ENCODE data around the gene FAM3A.
A peak's percentile ranks its signal among the peaks of the same experiment; 100 is the strongest.

The FAM3A gene

DNA sequence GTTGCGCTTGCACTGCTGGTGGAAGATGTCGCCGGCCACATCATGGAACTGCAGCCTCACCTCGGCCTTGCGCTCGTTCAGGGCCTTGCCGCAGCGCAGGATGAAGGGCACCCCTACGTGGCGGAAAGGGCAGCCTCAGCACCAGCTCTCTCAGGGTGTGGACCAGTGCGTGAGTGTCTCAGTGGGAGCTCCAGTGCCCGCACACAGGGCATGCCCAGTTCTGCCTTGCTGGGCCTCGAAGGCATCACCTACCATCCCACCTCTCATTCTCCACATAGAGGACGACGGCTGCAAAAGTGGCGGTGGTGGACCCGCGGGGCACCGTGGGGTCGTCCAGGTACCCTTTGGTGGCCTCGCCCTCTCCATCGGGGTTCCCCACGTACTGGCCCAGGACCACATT lies 16.7 kb upstream of the FAM3A start:
- no peak for DNase-seq

- DNase-seq = no peak
These were observed 15.6 kb upstream of the FAM3A start for GRCh38 chrX:154531626-154532025.

DNA sequence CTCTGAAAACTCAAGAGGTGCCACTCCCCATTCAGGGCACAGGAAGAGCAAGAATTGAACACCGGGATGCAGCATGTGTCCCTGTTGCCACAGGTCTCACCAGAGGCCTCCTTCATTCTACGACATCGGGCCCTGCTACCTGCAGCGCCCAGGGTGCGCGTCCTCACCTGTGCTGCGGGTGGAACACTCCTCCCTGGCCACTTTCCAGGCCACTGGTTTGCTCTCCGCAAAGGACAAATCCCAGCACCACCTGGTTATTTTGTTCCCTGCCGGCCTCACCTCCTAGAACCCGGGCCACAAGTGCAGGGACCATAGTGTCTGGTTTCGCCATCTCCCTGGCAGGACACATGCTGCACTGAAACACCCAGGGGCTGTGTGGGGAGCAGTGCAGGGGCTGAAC lies 14.3 kb upstream of the FAM3A start:
- DNase-seq = no peak

- no peak for DNase-seq
These were observed 13.2 kb upstream of the FAM3A start for GRCh38 chrX:154529206-154529612.

- peak; percentile 35 for DNase-seq
These were observed 11.1 kb upstream of the FAM3A start for GRCh38 chrX:154526901-154527675.

- DNase-seq = no peak
These were observed 9.8 kb upstream of the FAM3A start for GRCh38 chrX:154525606-154526490.

- DNase-seq = no peak
These were observed 3.4 kb upstream of the FAM3A start for GRCh38 chrX:154519389-154519788.

DNA sequence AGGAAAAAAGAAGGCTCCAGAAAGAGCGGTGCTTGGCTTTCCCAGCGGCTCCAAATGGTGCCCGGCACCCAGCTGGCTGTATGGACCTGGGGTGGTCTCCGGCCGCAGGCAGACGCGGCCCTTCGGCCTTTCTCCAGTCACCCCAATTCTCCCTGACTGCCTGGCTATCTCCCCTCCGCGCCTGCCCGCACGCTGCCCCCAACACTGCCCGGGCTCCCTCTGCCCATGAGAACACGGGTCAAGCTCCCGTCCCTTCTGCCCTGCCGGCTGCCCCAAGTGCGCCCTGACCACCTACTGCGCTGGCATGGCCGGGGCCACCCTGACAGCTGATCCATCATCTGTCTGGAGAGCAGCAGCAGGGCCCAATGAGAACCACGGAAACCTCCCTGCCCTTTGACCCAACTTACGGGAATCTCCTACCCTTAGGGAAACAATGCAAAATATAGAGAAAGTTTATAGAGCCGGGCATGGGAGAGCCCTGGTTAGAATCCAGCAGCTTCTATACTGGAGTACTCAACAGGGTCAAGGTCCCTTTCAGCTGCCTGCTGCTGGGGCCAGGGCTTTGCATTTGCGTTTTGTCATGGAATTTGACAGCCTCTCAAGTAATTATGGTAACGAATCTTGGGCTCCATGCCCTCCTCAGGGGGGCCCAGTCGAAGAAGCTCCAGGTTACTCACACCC lies 1.2 kb upstream of the FAM3A start:
- no peak for DNase-seq

- no peak for DNase-seq
These were observed 646 bp upstream of the FAM3A start for GRCh38 chrX:154516656-154517100.

DNA sequence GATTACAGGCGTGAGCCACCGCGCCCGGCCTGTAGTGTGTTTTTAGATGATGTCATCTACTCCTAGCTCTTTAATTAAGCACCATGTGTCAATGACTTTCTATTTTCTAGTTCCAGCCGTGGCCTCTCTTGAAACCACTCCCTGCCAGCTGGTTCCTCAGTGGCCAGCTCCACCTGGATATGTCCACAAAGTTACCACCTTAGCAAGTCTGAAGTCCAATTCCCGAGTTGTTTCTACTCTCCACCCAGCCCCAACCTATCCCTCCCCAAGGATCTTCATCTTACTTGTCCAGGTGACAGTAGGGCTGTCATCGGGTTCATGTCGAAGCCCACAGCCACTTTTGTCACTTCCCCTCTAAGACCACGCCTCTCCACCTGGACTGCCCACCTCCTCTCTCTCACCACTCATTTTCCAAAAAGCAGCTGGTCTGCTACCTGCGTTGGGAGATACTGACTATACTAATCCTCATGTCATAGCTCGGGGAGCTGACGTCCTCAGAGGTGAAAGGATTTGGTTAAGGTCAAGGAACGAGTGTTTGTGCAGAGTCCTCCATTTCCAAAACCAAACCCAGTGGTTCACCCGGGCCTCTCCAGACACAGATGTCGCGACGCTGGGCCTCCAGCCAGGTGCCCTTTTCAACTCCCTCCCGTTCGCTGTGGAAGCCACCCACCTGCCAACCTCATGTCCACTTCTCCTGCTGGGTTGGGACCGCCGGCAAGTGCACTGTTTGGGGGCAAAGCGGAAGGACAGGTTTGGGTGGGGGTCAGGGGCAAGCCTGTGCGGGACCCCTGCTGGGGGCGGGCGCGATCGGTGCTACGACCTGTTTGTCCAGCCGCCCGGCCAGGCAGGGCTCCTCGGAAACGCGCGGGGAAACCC lies 704 bp downstream of the FAM3A start:
- DNase-seq = no peak

GRCh38 chrX:154513716-154514115 lies 2.3 kb downstream of the FAM3A start:
- no peak for DNase-seq

DNA sequence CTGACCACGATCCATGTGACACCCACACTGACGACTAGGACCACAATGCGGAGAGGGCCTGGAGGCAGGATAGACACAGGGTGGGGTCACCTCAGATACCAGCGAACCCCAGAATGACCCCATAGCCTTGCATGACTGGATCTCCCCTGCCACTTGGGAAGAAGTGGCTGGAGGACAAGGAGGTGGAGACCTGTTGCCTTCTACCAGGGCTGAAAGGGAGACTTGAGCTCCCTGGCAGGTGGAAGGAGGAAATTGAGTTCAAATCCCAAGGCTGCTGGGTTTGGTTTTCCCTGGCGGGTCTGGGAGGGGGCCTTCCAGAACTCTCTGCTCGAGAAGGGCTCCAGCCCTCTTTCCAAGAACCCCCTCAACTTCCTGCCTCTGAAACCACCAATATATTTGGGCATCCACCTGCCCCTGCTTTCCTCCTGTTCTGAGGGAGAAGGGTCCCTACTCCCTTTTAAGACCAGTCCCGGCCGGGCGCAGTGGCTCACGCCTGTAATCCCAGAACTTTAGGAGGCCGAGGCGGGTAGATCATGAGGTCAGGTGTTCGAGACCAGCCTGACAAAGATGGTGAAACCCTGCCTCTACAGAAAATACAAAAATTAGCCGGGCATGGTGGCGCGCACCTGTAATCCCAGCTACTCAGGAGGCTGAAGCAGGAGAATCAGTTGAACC lies 3.0 kb downstream of the FAM3A start:
- DNase-seq = no peak

DNA sequence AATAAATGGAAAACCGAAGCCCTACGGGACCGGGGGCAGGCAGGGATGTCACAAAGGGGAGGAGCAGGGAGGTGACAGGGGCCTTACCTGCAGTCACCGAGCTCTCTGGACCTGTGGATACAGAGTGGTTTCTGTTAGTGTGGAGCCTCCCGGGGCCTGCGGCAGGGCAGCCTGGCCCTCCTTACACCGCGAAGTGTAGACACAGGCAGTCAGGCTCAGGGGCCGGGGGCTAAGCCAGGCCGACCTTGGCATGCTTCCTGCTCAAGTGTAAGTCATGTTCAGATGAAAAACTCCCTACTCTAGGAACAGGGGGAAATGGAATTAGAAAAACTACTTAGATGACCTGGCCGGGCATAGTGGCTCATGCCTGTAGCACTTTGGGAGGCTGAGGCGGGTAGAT lies 4.3 kb downstream of the FAM3A start:
- no peak for DNase-seq

GRCh38 chrX:154509455-154509854 lies 6.6 kb downstream of the FAM3A start:
- DNase-seq = no peak

- DNase-seq = no peak
These were observed 7.7 kb downstream of the FAM3A start for GRCh38 chrX:154508384-154508745.

DNA sequence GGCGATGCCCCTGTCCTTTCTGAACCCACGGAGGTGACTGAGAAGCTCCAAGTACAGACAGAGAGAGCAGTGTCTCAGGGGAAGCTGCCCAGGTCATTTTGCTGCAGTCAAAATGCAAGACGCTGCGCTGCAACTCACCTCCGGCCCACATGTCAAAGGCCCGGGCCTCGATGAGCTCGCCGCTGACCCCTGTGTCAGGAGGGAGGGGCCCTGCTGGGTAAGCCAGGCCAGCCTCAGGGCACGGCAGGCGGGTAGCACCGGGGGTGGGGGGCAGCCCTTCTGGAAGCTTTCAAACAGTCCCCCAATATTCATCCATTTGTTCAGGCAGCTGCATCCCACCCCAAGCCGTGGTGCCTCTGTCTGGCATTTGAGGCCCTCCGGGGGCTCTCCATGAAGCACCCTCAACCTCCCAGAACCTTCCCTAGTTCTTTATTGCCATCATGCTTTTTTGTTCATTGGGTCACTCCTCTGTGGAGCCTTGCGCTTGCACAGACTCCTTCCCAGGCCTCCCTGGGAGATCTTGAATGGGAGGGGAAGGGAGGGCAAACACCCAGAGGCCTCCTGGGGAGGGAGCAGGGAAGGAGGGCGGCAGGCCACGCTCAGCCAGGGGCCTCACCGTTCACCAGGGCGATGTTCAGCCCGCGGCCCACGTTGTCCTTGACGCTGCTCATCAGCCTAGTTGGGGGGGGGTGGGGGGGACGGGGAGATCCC lies 8.2 kb downstream of the FAM3A start:
- no peak for DNase-seq

DNA sequence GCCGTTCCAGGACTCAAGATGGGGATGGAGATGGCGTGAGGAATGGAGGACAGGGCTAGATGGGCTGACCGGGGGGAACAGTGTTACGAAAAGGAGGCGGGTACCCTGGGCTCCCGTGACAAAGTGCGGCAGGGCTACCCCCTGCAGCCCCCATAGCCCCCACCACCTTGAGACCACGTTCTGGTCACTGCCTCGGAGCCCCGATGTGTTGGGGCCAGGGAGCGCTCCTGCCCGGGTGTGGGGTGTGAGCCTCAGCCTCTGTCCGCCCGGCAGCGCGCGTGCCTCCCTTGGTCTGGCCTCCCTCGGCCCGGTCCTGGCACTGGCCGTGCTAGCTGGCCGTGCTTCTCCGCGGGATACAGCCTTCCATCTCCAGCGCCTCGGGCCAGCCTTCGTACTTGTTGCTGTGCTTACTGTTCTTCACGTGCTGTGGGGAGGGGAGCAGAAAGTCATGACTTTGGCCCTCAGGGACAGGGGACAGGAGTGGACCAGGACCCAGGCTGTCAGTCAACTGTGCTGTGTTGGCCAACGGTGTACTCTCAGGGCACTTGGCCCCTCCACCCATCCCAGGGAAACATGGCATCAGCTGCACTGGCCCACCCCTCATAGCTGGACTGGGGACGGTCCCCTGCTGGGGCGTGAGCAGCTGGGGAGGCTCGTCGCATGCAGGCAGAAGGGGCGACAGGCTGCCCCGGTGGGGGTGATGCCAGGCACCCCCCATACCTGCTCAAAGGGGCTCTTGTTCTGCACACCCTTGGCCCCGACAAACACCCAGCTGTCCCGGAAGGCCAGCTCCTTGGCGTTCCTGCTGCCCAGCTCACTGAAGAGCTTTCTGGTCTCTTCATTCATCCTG lies 9.3 kb downstream of the FAM3A start:
- DNase-seq = no peak

GRCh38 chrX:154505734-154506133 lies 10.3 kb downstream of the FAM3A start:
- no peak for DNase-seq

DNA sequence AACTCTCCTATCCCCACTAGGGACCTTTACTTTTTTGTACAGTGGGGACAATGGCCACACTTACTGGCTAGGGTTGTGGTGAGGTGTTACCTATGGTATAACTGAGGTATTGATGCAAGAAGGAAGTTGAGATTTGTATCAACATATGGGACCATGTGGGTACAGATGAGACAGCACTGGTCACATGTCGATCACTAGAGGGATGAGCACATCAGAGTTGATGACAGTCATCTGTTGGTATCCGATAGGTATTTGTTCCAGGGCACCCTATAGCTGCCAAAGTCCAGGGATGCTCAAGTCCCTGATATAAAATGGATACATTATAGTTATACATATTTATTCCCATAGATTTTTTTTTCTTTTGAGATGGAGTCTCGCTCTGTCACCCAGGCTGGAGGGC lies 13.0 kb downstream of the FAM3A start:
- DNase-seq = no peak

DNA sequence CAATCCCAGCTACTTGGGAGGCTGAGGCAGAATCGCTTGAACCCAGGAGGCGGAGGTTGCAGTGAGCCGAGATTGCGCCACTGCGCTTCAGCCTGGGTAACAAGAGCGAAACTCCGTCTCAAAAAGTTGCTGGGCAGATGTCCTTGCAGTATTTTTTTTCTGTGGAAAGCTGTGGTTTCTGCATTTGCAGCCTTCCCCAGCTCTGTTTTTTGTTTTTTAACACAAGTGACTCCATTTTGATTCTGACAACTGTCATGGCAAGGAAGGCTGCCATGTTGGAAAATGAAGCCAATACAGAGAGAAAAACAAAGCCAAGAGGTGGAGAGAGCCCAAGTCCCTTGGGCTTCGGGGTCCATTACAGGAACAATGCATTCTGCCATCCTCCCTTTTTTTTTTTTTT lies 13.9 kb downstream of the FAM3A start:
- no peak for DNase-seq
